Measurements from ENCODE around the gene PGAM2. TPM values are rescaled to one million over a fixed set of nuclear protein-coding genes. Genes with fewer than 3 reads are reported as not detected.

Gene PGAM2
- total RNA-seq, 1 experiment from 2014 or later: 2.7 TPM

- H3K27me3 ChIP-seq (ENCODE audit: control insufficient read depth, insufficient read depth, low read length): peaks cover 2% of the 10 kb centered on the region; the same call in 1 of the 2 replicates
- peaks cover 5% of the 10 kb centered on the region for H3K36me3 ChIP-seq (replicated peaks; ENCODE audit: control insufficient read depth, insufficient read depth, low read length)
- H3K4me3 ChIP-seq (ENCODE audit: insufficient read depth, low read depth, low read length): no peak overlapping the region
- no peak for DNase-seq
Measured at GRCh38 chr7:44080686-44081265, 15.4 kb upstream of the PGAM2 start.

- Histone ChIP-seq H3K27me3 (ENCODE audit: control insufficient read depth, insufficient read depth, low read length) (peaks cover 2% of the 10 kb centered on the region; the same call in 1 of the 2 replicates), H3K4me3 (ENCODE audit: insufficient read depth, low read depth, low read length) (no peak overlapping the region), H3K36me3 (replicated peaks; ENCODE audit: control insufficient read depth, insufficient read depth, low read length) (peaks cover 7% of the 10 kb centered on the region)
- no peak for DNase-seq
Measured at GRCh38 chr7:44080118-44080517, 14.8 kb upstream of the PGAM2 start.

- peaks cover 7% of the 10 kb centered on the region for H3K36me3 ChIP-seq (replicated peaks; ENCODE audit: control insufficient read depth, insufficient read depth, low read length)
- peaks cover 2% of the 10 kb centered on the region; the same call in 1 of the 2 replicates for H3K27me3 ChIP-seq (ENCODE audit: control insufficient read depth, insufficient read depth, low read length)
- no peak for DNase-seq
- no peak overlapping the region for H3K4me3 ChIP-seq (ENCODE audit: insufficient read depth, low read depth, low read length)
Measured at GRCh38 chr7:44079331-44080021, 14.1 kb upstream of the PGAM2 start.

- DNase-seq: no peak
- Histone ChIP-seq H3K36me3 (replicated peaks; ENCODE audit: control insufficient read depth, insufficient read depth, low read length) (peaks cover 7% of the 10 kb centered on the region), H3K4me3 (ENCODE audit: insufficient read depth, low read depth, low read length) (no peak overlapping the region), H3K27me3 (ENCODE audit: control insufficient read depth, insufficient read depth, low read length) (no peaks in the 10 kb centered on the region)
Measured at GRCh38 chr7:44078521-44078920, 13.2 kb upstream of the PGAM2 start.

- Histone ChIP-seq H3K4me3 (ENCODE audit: insufficient read depth, low read depth, low read length) (no peak overlapping the region), H3K36me3 (replicated peaks; ENCODE audit: control insufficient read depth, insufficient read depth, low read length) (peaks cover 8% of the 10 kb centered on the region), H3K27me3 (ENCODE audit: control insufficient read depth, insufficient read depth, low read length) (no peaks in the 10 kb centered on the region)
- DNase-seq: no peak
Measured at GRCh38 chr7:44077681-44078091, 12.3 kb upstream of the PGAM2 start.

DNA sequence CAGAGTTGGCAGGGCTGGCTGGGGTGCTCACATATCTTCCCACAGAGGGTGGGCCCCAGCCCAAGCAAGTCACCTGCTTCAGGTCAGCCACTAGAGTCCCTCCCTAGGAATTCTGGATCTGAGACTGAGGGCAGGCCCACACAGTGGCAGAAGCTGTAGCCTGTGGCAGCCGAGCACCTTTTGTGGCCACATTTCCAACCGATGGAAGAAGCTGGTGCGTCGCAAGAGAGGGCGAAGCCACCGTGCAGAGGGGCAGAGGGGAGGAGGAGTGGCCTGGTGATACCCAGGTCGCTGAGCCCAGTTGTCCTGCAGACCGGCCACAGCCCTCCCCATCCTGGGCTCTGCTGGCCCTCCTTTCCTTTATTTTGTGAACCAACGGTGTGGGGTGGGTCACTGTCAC lies 11.7 kb upstream of the PGAM2 start:
- no peaks in the 10 kb centered on the region for H3K27me3 ChIP-seq (ENCODE audit: control insufficient read depth, insufficient read depth, low read length)
- H3K4me3 ChIP-seq (ENCODE audit: insufficient read depth, low read depth, low read length): no peak overlapping the region
- H3K36me3 ChIP-seq (replicated peaks; ENCODE audit: control insufficient read depth, insufficient read depth, low read length): peaks cover 8% of the 10 kb centered on the region
- no peak for DNase-seq

DNA sequence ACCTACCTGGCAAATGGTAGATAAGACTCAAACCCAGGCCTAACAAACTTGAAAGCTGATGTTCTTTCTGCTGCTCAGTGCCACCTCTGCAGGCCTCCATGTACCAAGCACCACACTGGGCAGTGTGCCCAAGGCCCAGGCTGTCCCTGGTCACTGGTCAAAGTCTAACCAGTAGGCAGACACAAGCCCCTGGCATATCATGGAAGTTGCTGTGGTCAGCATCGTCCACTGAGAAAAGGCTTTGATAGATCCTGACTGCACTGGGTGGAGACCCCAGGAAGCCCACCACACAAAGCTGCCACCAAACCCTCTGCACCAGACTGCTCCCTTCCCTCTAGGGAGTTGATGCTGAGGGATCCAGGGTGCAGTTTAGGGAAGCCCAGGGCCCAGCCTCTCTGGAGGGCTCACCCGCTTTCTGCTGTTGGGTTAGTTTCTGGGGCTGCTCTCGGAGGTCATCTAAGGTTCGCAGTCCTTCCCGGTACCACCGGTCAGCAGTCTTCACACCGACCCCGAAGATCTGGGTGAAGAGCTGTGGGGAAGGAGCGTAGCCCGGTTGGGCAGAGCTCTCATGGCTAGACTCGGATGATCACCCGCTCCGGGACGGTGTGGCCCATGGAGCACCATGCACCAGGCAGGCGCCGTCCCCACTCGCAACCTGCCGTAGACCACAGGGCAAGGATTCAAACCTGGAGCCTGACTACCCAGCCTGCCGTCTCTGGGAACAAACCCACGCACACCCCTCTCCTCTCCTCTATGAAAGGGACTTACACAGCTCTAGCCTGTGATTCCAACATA lies 10.9 kb upstream of the PGAM2 start:
- H3K36me3 ChIP-seq (replicated peaks; ENCODE audit: control insufficient read depth, insufficient read depth, low read length): peaks cover 8% of the 10 kb centered on the region
- no peak for DNase-seq
- H3K27me3 ChIP-seq (ENCODE audit: control insufficient read depth, insufficient read depth, low read length): no peaks in the 10 kb centered on the region
- H3K4me3 ChIP-seq (ENCODE audit: insufficient read depth, low read depth, low read length): no peak overlapping the region

DNA sequence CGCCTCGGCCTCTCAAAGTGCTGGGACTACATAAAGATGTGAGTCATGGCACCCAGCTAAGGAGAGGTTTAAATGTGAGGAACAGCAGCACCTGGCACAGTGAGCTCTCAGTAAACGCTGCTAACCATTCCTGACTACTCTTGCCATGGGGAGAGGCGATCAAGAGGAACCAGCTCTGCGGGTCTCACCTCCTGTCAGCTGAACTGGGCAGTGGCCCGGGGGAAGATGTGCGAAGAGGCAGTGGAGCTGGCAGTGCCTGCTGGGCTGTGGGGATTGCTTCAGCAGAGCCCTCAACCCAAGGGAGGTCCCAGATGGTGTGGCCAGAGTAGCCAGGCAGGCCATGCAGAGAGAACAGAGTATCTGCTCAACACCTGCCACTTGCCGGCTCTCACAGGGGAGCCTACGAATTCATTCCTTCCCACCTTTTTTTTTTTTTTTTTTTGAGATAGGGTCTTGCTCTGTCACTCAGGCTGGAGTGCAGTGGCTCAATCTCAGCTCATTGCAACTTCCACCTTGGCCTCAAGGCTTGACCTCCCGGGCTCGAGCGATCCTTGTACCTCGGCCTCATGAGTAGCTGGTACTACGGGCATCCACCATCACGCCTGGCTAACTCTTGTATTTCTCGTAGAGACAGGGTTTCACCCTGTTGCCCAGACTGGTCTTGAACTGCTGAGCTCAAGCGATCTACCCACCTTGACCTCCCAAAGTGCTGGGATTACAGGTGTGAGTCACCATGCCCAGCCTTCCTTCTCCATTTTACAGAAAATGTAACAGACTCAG lies 10.1 kb upstream of the PGAM2 start:
- DNase-seq: peak; percentile 19
- Histone ChIP-seq H3K27me3 (ENCODE audit: control insufficient read depth, insufficient read depth, low read length) (no peaks in the 10 kb centered on the region), H3K4me3 (ENCODE audit: insufficient read depth, low read depth, low read length) (no peak overlapping the region), H3K36me3 (replicated peaks; ENCODE audit: control insufficient read depth, insufficient read depth, low read length) (peaks cover 8% of the 10 kb centered on the region)

- no peaks in the 10 kb centered on the region for H3K27me3 ChIP-seq (ENCODE audit: control insufficient read depth, insufficient read depth, low read length)
- H3K4me3 ChIP-seq (ENCODE audit: insufficient read depth, low read depth, low read length): no peak overlapping the region
- peaks cover 6% of the 10 kb centered on the region for H3K36me3 ChIP-seq (replicated peaks; ENCODE audit: control insufficient read depth, insufficient read depth, low read length)
- no peak for DNase-seq
Measured at GRCh38 chr7:44074349-44074695, 9.0 kb upstream of the PGAM2 start.

- Histone ChIP-seq H3K36me3 (replicated peaks; ENCODE audit: control insufficient read depth, insufficient read depth, low read length) (peaks cover 6% of the 10 kb centered on the region), H3K4me3 (ENCODE audit: insufficient read depth, low read depth, low read length) (no peak overlapping the region), H3K27me3 (ENCODE audit: control insufficient read depth, insufficient read depth, low read length) (no peaks in the 10 kb centered on the region)
- DNase-seq: peak; percentile 66
Measured at GRCh38 chr7:44073664-44074348, 8.4 kb upstream of the PGAM2 start.

GRCh38 chr7:44072364-44073231 lies 7.2 kb upstream of the PGAM2 start:
- peaks cover 6% of the 10 kb centered on the region for H3K36me3 ChIP-seq (replicated peaks; ENCODE audit: control insufficient read depth, insufficient read depth, low read length)
- peak; percentile 91 for DNase-seq
- peaks cover 6% of the 10 kb centered on the region for H3K27me3 ChIP-seq (ENCODE audit: control insufficient read depth, insufficient read depth, low read length)
- no peak overlapping the region for H3K4me3 ChIP-seq (ENCODE audit: insufficient read depth, low read depth, low read length)

GRCh38 chr7:44071726-44072363 lies 6.5 kb upstream of the PGAM2 start:
- H3K4me3 ChIP-seq (ENCODE audit: insufficient read depth, low read depth, low read length): no peak overlapping the region
- H3K27me3 ChIP-seq (ENCODE audit: control insufficient read depth, insufficient read depth, low read length): peaks cover 6% of the 10 kb centered on the region
- peaks cover 6% of the 10 kb centered on the region for H3K36me3 ChIP-seq (replicated peaks; ENCODE audit: control insufficient read depth, insufficient read depth, low read length)
- DNase-seq: no peak

- H3K36me3 ChIP-seq (replicated peaks; ENCODE audit: control insufficient read depth, insufficient read depth, low read length): no peaks in the 10 kb centered on the region
Measured at GRCh38 chr7:44068054-44068453, 2.7 kb upstream of the PGAM2 start.

More at GRCh38 chr7:44068054-44068453, 2.7 kb upstream of the PGAM2 start:
- H3K4me3 ChIP-seq (ENCODE audit: insufficient read depth, low read depth, low read length): no peak overlapping the region
- DNase-seq: peak; percentile 30
- H3K27me3 ChIP-seq (ENCODE audit: control insufficient read depth, insufficient read depth, low read length): peaks cover 7% of the 10 kb centered on the region
